GM12874 (cell line): ENCODE data around the gene PARD3B.

Experiments
- TF ChIP-seq, protein P1 (sequence below): IDR thresholded peaks from 2 replicates; pipeline ENCODE4 v1.5.1; 2011; ENCODE audit warnings: low read depth, mild to moderate bottlenecking, control low read depth, low read length, moderate library complexity; ENCODE audit not compliant: insufficient read depth

The PARD3B gene

DNA sequence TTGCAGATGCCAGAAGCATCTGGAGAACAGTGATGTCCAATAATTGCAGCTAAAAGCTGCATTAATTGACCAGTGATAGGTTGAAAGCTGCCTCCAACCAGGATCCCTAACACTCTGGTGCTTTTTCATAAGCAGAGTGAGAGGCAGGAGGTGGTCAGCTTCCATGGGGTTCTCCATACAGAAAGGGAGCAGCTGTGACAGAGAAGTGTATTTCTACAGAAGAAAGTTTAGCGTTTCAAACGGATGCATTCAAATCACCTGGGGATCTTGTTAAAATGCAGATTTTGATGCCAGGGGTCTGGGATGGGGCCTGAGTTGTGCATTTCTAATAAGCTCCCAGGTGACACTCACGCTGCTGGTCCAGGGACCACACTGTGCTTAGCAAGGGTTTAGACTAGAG, 920.5 kb downstream of the PARD3B start:
- TF ChIP-seq, protein P1, sequence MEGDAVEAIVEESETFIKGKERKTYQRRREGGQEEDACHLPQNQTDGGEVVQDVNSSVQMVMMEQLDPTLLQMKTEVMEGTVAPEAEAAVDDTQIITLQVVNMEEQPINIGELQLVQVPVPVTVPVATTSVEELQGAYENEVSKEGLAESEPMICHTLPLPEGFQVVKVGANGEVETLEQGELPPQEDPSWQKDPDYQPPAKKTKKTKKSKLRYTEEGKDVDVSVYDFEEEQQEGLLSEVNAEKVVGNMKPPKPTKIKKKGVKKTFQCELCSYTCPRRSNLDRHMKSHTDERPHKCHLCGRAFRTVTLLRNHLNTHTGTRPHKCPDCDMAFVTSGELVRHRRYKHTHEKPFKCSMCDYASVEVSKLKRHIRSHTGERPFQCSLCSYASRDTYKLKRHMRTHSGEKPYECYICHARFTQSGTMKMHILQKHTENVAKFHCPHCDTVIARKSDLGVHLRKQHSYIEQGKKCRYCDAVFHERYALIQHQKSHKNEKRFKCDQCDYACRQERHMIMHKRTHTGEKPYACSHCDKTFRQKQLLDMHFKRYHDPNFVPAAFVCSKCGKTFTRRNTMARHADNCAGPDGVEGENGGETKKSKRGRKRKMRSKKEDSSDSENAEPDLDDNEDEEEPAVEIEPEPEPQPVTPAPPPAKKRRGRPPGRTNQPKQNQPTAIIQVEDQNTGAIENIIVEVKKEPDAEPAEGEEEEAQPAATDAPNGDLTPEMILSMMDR = no peak

DNA sequence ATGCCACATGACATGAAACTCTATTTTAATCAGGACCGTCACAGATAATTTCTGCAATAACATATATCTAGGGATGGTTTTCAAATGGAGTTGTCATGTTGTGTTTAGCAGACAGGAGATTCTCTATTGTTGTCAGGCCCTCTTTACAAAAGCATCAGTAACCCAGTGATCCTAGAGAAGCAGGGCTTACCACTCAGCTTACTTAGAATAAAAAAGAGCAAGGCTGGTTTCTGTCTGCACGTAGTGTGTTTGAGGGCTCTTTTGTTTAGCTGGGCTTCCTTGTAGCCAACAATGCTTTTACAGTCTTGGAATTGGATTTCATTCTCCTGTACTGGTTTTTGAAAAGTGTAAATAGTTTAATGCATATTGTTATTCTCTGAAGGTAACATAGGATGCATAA, 926.5 kb downstream of the PARD3B start:
- TF ChIP-seq, protein P1 = no peak

DNA sequence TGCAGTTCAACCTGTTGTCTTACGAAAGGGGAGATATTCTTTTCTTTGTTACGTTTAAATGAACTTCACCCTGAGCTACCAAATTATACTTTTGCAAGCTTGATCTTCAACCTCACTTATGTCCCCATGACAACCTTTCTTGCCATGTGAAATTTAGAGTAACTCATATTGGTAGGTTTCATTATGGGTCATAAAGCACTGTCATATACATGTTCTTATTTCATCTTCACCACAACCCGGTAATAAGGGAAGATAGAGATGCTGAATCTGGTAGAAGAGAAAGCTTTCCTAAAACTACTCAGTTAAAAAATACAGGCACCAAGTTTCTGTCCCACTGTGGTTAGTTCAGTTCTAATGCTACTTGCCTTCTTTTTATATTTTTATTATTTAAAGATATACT, 928.5 kb downstream of the PARD3B start:
- TF ChIP-seq, protein P1 = no peak

DNA sequence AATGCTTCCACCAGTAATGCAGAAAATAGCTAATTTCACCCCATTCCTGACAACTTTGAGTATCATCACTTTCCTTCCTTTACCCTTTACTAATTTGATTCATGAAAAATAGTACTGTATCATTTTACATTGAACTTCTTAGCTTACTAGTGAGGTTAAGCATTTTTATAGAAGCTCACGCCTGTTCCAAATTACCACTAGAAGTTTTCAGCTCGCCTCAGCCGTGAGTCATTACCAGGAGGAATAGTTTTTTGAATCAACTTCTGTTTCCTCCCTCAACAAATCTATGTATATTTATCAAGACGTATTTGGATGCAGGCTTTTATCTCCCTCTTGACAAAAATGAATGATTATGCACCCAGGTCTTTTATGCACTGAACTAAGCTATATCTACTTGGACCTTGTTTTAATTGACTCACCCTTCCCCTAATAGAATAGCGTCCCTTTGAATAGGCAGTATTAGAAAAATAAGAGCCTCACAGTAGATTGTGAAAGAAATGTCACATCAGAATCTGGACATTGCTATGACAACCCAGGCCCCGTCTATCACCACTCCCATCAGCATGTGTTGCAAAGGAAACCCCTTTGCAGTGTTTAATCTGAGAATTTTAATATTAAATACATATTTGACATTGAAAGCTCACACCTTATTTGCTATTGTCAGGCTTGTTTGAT, 929.6 kb downstream of the PARD3B start:
- TF ChIP-seq, protein P1 = no peak

DNA sequence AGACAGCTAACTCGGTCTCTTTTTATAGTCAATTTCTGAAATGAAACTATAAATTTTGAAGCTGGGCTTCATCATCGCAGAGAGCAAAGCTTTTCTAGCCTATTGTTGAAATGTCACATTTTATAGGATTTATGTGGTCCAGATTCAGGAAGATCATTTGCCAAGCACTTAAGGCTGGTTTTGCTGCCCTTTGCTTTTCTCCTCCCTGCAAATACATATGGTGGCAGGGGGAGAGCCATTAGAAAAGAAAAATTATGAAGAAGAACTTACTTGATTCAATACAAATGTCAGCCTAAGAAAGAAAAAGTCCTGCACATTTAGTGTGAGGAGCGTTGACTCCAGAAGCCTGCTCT, 930.1 kb downstream of the PARD3B start:
- TF ChIP-seq, protein P1 = no peak

DNA sequence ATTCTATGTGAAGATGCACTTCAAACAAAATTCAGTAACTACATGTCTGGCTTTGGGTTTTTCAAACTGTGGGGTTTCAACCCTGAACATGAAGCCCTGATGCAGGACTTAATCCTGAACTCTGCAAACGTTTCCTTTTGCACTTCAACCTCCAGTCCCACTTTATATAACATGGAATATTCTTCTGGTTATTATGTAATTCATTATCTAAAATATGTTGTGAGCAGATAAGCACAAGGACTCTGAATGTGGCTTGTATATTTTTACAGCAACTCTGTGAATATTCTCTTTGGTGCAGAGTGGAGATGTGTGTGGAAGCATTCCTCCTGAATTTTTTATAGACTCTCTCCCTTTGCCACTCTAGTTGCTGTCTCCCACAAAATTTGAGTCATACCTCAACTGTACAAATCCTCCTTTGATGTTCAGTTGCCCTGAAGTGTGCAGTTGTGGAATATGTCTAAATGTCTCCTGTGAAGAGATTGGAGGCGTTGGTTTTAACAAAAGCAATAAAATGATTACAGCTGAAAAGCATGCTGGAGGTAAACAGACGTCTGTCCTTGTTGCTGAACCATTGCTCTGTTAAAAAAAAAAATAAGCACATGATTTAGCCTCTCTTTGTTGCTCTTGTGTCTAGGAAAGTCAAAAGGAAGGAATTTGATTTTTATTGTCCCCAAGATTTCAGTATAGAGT, 931.9 kb downstream of the PARD3B start:
- TF ChIP-seq, protein P1 = no peak

DNA sequence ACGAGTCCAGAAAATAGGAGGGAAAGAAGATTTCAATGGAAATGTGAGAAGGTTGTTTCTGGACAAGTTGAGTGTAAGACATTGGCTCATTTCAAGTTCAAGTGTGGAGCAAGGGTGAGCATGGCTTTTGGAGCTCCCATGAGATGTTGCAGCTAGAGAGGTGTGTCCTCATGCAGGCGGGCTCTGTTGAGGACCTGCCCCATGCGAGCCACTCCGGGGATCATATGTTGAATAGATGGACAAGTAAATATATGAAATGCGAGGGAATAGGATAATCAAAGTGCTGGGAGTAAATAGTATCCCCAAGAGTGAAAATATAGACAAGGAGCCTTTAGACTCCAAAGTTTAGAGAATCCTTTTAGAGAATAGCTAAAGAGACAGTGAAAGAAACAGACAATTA, 936.6 kb downstream of the PARD3B start:
- TF ChIP-seq, protein P1 = no peak
